ENCODE measurements around the gene SORCS2. TPM values are rescaled to one million over a fixed set of nuclear protein-coding genes. Genes with fewer than 3 reads are reported as not detected.

Gene SORCS2
- total RNA-seq, 1 experiment from 2014 or later = not detected

- Mint-ChIP-seq H3K27me3 (ENCODE audit: insufficient read depth, unreplicated experiment) (peaks cover 28% of the 10 kb centered on the region), H3K36me3 (ENCODE audit: insufficient read depth, unreplicated experiment) (peaks cover 5% of the 10 kb centered on the region), H3K4me1 (ENCODE audit: insufficient read depth, unreplicated experiment) (no peaks in the 10 kb centered on the region), H3K9me3 (ENCODE audit: unreplicated experiment) (no peaks in the 10 kb centered on the region), H3K27ac (ENCODE audit: low read depth, unreplicated experiment) (no peak overlapping the region), H3K4me3 (ENCODE audit: unreplicated experiment) (no peak overlapping the region)
- CTCF ChIA-PET = interaction anchor here (0.6 kb wide), 1 partner anchor 14 kb away, joined by 4 read pairs; no protein-coding TSS in a partner anchor
- intact Hi-C loops (cut with micrococcal nuclease) = no loop called here
- no peak for TF ChIP-seq CTCF (IDR thresholded peaks at IDR 0.05; ENCODE audit: unreplicated experiment)
- POLR2A ChIA-PET = no interaction called here
- no TSS peak for BruUV-seq (replicated peaks)
- no peak for DNase-seq (ENCODE audit: unreplicated experiment)
Observed at GRCh38 chr4:7481227-7481626, 288.9 kb downstream of the SORCS2 start.

- Mint-ChIP-seq H3K9me3 (ENCODE audit: unreplicated experiment) (no peaks in the 10 kb centered on the region), H3K27me3 (ENCODE audit: insufficient read depth, unreplicated experiment) (peaks cover 65% of the 10 kb centered on the region), H3K4me1 (ENCODE audit: insufficient read depth, unreplicated experiment) (no peaks in the 10 kb centered on the region), H3K36me3 (ENCODE audit: insufficient read depth, unreplicated experiment) (peaks cover 5% of the 10 kb centered on the region), H3K4me3 (ENCODE audit: unreplicated experiment) (no peak overlapping the region), H3K27ac (ENCODE audit: low read depth, unreplicated experiment) (no peak overlapping the region)
- BruUV-seq (replicated peaks) = no TSS peak
- intact Hi-C loops (cut with micrococcal nuclease) = no loop called here
- POLR2A ChIA-PET = no interaction called here
- no peak for DNase-seq (ENCODE audit: unreplicated experiment)
- CTCF ChIA-PET = no interaction called here
- no peak for TF ChIP-seq CTCF (IDR thresholded peaks at IDR 0.05; ENCODE audit: unreplicated experiment)
Observed at GRCh38 chr4:7485096-7485495, 292.8 kb downstream of the SORCS2 start.

- no peak for DNase-seq (ENCODE audit: unreplicated experiment)
- H3K9me3 Mint-ChIP-seq (ENCODE audit: unreplicated experiment) = no peaks in the 10 kb centered on the region
- no peaks in the 10 kb centered on the region for H3K4me1 Mint-ChIP-seq (ENCODE audit: insufficient read depth, unreplicated experiment)
- H3K36me3 Mint-ChIP-seq (ENCODE audit: insufficient read depth, unreplicated experiment) = peaks cover 5% of the 10 kb centered on the region
- no peak for TF ChIP-seq CTCF (IDR thresholded peaks at IDR 0.05; ENCODE audit: unreplicated experiment)
- ChIA-PET POLR2A (no interaction called here), CTCF (no interaction called here)
- H3K27ac Mint-ChIP-seq (ENCODE audit: low read depth, unreplicated experiment) = no peak overlapping the region
- intact Hi-C loops (cut with micrococcal nuclease) = no loop called here
- BruUV-seq (replicated peaks) = no TSS peak
- no peak overlapping the region for H3K4me3 Mint-ChIP-seq (ENCODE audit: unreplicated experiment)
- H3K27me3 Mint-ChIP-seq (ENCODE audit: insufficient read depth, unreplicated experiment) = peaks cover 67% of the 10 kb centered on the region
Observed at GRCh38 chr4:7486101-7486500, 293.8 kb downstream of the SORCS2 start.

- Mint-ChIP-seq H3K4me1 (ENCODE audit: insufficient read depth, unreplicated experiment) (no peaks in the 10 kb centered on the region), H3K9me3 (ENCODE audit: unreplicated experiment) (no peaks in the 10 kb centered on the region), H3K36me3 (ENCODE audit: insufficient read depth, unreplicated experiment) (peaks cover 5% of the 10 kb centered on the region), H3K27me3 (ENCODE audit: insufficient read depth, unreplicated experiment) (peaks cover 81% of the 10 kb centered on the region), H3K27ac (ENCODE audit: low read depth, unreplicated experiment) (no peak overlapping the region), H3K4me3 (ENCODE audit: unreplicated experiment) (no peak overlapping the region)
- ChIA-PET POLR2A (no interaction called here), CTCF (interaction anchor here (0.6 kb wide), 2 partner anchors 8 to 105 kb away, joined by 3 to 7 read pairs; no protein-coding TSS in a partner anchor)
- intact Hi-C loops (cut with micrococcal nuclease) = no loop called here
- DNase-seq (ENCODE audit: unreplicated experiment) = no peak
- no peak for TF ChIP-seq CTCF (IDR thresholded peaks at IDR 0.05; ENCODE audit: unreplicated experiment)
- BruUV-seq (replicated peaks) = no TSS peak
Observed at GRCh38 chr4:7487502-7487901, 295.2 kb downstream of the SORCS2 start.

Data from MCF 10A (cell line).